ENCODE results near the gene CA7. TPM values are rescaled to one million over a fixed set of nuclear protein-coding genes. Genes with fewer than 3 reads are reported as not detected.

The CA7 gene
- total RNA-seq, 1 donor from 2014 or later, result not detected

DNA sequence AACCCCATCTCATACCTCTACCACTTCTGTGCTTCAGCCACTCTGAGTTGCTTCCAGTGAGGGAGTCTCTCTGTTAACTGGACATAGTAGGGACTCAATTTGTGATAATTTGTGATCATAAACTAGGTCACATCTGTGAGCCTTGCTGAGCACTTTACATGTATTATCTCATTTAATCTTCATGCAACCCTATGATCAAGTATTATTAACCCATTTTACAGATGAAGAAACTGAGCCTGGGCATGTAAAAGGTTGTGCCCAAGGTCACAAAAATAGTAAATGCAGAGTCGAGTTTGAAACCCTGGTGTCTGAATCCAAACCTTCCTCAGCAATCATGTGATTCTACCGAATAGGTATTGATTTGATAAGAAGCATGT, 54.7 kb downstream of the CA7 start:
- no peak for DNase-seq (ENCODE audit: low read depth)
- TF ChIP-seq CTCF (IDR thresholded peaks at IDR 0.05; ENCODE audit: insufficient read depth, low read length, poor library complexity, severe bottlenecking), result no peak
- H3K27me3 ChIP-seq (ENCODE audit: control insufficient read depth, insufficient read depth, low read length), result no peaks in the 10 kb centered on the region
- no peak overlapping the region for H3K4me3 ChIP-seq (ENCODE audit: low read depth, low read length)
- no peaks in the 10 kb centered on the region for H3K36me3 ChIP-seq (ENCODE audit: control insufficient read depth, insufficient read depth, low read length)

- H3K36me3 ChIP-seq (ENCODE audit: control insufficient read depth, insufficient read depth, low read length), result no peaks in the 10 kb centered on the region
- no peak overlapping the region for H3K4me3 ChIP-seq (ENCODE audit: low read depth, low read length)
Measured at GRCh38 chr16:66899310-66899944, 55.2 kb downstream of the CA7 start.

DNA sequence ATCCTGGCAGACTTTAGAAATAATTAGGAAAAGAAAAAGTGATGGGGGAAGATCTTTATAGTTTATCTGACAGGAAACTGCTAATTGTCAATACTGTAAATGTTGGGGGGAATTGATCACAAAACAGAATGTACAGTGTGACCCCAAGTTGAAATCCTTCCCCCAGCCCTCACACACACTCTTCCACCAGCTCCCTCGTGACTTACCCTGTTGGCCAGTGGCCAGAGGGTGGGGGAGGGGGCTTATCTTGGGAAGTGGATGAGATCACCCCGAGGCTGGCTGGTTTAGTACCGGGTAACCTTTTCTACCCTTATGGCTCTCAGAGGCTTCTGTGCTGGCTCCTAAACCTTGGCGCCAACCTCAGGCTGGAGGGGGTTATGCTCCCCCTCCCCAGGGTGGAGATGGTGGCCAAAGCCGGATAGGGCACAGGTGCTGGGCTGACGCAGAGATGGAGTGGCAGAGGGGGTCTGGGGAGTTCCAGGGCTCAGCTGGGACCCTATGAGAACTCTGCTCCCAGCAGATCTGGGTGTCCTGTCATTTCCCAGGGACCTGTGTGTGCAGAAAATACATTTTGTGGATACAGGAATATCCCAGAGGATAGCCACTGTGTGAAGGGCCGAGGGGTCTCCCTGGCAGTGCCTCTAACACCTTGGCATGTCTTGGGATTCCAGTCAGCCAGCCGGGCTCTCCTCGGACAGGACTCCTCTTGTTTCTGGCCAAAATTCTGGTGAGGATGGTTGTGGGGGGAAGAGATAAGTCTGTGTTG, 55.9 kb downstream of the CA7 start:
- TF ChIP-seq CTCF (IDR thresholded peaks at IDR 0.05; ENCODE audit: insufficient read depth, low read length, poor library complexity, severe bottlenecking), result no peak
- Histone ChIP-seq H3K27me3 (ENCODE audit: control insufficient read depth, insufficient read depth, low read length) (no peaks in the 10 kb centered on the region), H3K4me3 (ENCODE audit: low read depth, low read length) (no peak overlapping the region), H3K36me3 (ENCODE audit: control insufficient read depth, insufficient read depth, low read length) (no peaks in the 10 kb centered on the region)
- peak; percentile 62 for DNase-seq (ENCODE audit: low read depth)

More at GRCh38 chr16:66899310-66899944, 55.2 kb downstream of the CA7 start:
- H3K27me3 ChIP-seq (ENCODE audit: control insufficient read depth, insufficient read depth, low read length), result no peaks in the 10 kb centered on the region
- no peak for DNase-seq (ENCODE audit: low read depth)
- no peak for TF ChIP-seq CTCF (IDR thresholded peaks at IDR 0.05; ENCODE audit: insufficient read depth, low read length, poor library complexity, severe bottlenecking)

GRCh38 chr16:66900721-66901441, 56.7 kb downstream of the CA7 start:
- TF ChIP-seq CTCF (IDR thresholded peaks at IDR 0.05; ENCODE audit: insufficient read depth, low read length, poor library complexity, severe bottlenecking), result no peak

GRCh38 chr16:66901626-66902025, 57.4 kb downstream of the CA7 start:
- no peak for DNase-seq (ENCODE audit: low read depth)
- no peak for TF ChIP-seq CTCF (IDR thresholded peaks at IDR 0.05; ENCODE audit: insufficient read depth, low read length, poor library complexity, severe bottlenecking)
- H3K27me3 ChIP-seq (ENCODE audit: control insufficient read depth, insufficient read depth, low read length), result no peaks in the 10 kb centered on the region
- no peaks in the 10 kb centered on the region for H3K36me3 ChIP-seq (ENCODE audit: control insufficient read depth, insufficient read depth, low read length)
- H3K4me3 ChIP-seq (ENCODE audit: low read depth, low read length), result no peak overlapping the region

More at GRCh38 chr16:66900721-66901441, 56.7 kb downstream of the CA7 start:
- Histone ChIP-seq H3K4me3 (ENCODE audit: low read depth, low read length) (no peak overlapping the region), H3K27me3 (ENCODE audit: control insufficient read depth, insufficient read depth, low read length) (no peaks in the 10 kb centered on the region), H3K36me3 (ENCODE audit: control insufficient read depth, insufficient read depth, low read length) (no peaks in the 10 kb centered on the region)
- DNase-seq (ENCODE audit: low read depth), result no peak
